Progenitor cell of endocrine pancreas (in vitro differentiated cells): Measurements from ENCODE around the gene U2AF1L4. TPM values are rescaled to one million over a fixed set of nuclear protein-coding genes. Genes with fewer than 3 reads are reported as not detected.

Experiments used
- DNase-seq: peaks from one replicate; pipeline ENCODE4 v3.0.0; 2021; ENCODE audit warnings: low spot score; ENCODE audit not compliant: unreplicated experiment
- H3K27ac Mint-ChIP-seq: 2 replicates; pipeline ENCODE4 v1.8.0; 2021; ENCODE audit warnings: mild to moderate bottlenecking, moderate library complexity, mixed read lengths
- H3K27me3 Mint-ChIP-seq: 2 replicates; pipeline ENCODE4 v1.8.0; 2021; ENCODE audit warnings: mixed read lengths
- H3K36me3 Mint-ChIP-seq: 2 replicates; pipeline ENCODE4 v1.8.0; 2022; ENCODE audit warnings: mixed read lengths; ENCODE audit not compliant: insufficient read depth
- H3K4me1 Mint-ChIP-seq: 2 replicates; pipeline ENCODE4 v1.8.0; 2021; ENCODE audit warnings: low read depth, mixed read lengths
- H3K4me3 Mint-ChIP-seq: 2 replicates; pipeline ENCODE4 v1.8.0; 2021; ENCODE audit warnings: low read depth, mild to moderate bottlenecking, moderate library complexity, mixed read lengths
- H3K9me3 Mint-ChIP-seq: 2 replicates; pipeline ENCODE4 v1.8.0; 2021; ENCODE audit warnings: low read depth, mixed read lengths
- CTCF ChIP-seq: fragments of 200-600 bp; sonication (generic); IDR thresholded peaks from one replicate; pipeline ENCODE4 v1.5.0; 2021; ENCODE audit warnings: antibody characterized with exemption, mild to moderate bottlenecking; ENCODE audit not compliant: unreplicated experiment
- total RNA-seq: library from RNA; stranded (reverse); gene quantifications from 2 replicates; pipeline ENCODE4 v1.2.1, GENCODE V29; 2021

The U2AF1L4 gene
- total RNA-seq, 1 donor from 2014 or later = 37.4 TPM

GRCh38 chr19:35779033-35779432 lies 33.8 kb upstream of the U2AF1L4 start:
- H3K9me3 Mint-ChIP-seq = no peaks in the 10 kb centered on the region
- no peak overlapping the region for H3K27ac Mint-ChIP-seq
- H3K4me1 Mint-ChIP-seq = peaks cover 11% of the 10 kb centered on the region
- no peak overlapping the region for H3K4me3 Mint-ChIP-seq
- peaks cover 15% of the 10 kb centered on the region for H3K36me3 Mint-ChIP-seq
- DNase-seq = no peak
- TF ChIP-seq CTCF = no peak
- H3K27me3 Mint-ChIP-seq = peaks cover 37% of the 10 kb centered on the region

- Mint-ChIP-seq H3K4me1 (peaks cover 7% of the 10 kb centered on the region), H3K36me3 (peaks cover 11% of the 10 kb centered on the region), H3K27me3 (peaks cover 30% of the 10 kb centered on the region), H3K4me3 (peak overlapping the region; percentile 5), H3K9me3 (no peaks in the 10 kb centered on the region), H3K27ac (no peak overlapping the region)
- TF ChIP-seq CTCF = no peak
- no peak for DNase-seq
Observed at GRCh38 chr19:35777961-35778360, 32.7 kb upstream of the U2AF1L4 start.

GRCh38 chr19:35777086-35777841 lies 32.0 kb upstream of the U2AF1L4 start:
- TF ChIP-seq CTCF = no peak
- peaks cover 7% of the 10 kb centered on the region for H3K4me1 Mint-ChIP-seq
- H3K36me3 Mint-ChIP-seq = peaks cover 6% of the 10 kb centered on the region
- H3K27ac Mint-ChIP-seq = no peak overlapping the region
- peak overlapping the region; percentile 72 for H3K4me3 Mint-ChIP-seq
- DNase-seq = no peak
- no peaks in the 10 kb centered on the region for H3K9me3 Mint-ChIP-seq
- H3K27me3 Mint-ChIP-seq = peaks cover 32% of the 10 kb centered on the region

- TF ChIP-seq CTCF = no peak
- no peak for DNase-seq
- Mint-ChIP-seq H3K4me1 (peaks cover 7% of the 10 kb centered on the region), H3K36me3 (peaks cover 3% of the 10 kb centered on the region), H3K27me3 (peaks cover 30% of the 10 kb centered on the region), H3K4me3 (peak overlapping the region; percentile 72), H3K27ac (no peak overlapping the region), H3K9me3 (no peaks in the 10 kb centered on the region)
Observed at GRCh38 chr19:35776102-35776788, 31.0 kb upstream of the U2AF1L4 start.

GRCh38 chr19:35775298-35776101 lies 30.3 kb upstream of the U2AF1L4 start, which contains the start of gene ARHGAP33:
ARHGAP33 (plus strand) TSS chr19:35775564; CDS start chr19:35775659, 95 bp downstream.
- Mint-ChIP-seq H3K36me3 (peaks cover 3% of the 10 kb centered on the region), H3K4me3 (peak within 1 kb of the TSS; percentile 72), H3K9me3 (no peaks in the 10 kb centered on the region), H3K27me3 (peaks cover 30% of the 10 kb centered on the region), H3K4me1 (peaks cover 7% of the 10 kb centered on the region), H3K27ac (no peak within 1 kb of the TSS)
- no peak for TF ChIP-seq CTCF
- DNase-seq = peak; percentile 99
